Thyroid gland (tissue), 4 donors: ENCODE measurements around the gene MEX3B.

ENCODE experiments used
- CTCF ChIP-seq, 6 experiments: fragments of 200-600 bp in 3 of 6; fragments of 450-650 bp in 3 of 6; sonication (generic) in 3 of 6; IDR thresholded peaks; one replicate each; pipeline ENCODE4 v1.5.1; 2016 to 2019; ENCODE audit warnings: antibody characterized with exemption in 6 of 6, mild to moderate bottlenecking in 2 of 6, inconsistent platforms in 1 of 6, moderate library complexity in 1 of 6
- POLR2A ChIP-seq, 2 donors: fragments of 450-650 bp; IDR thresholded peaks; one replicate each; pipeline ENCODE4 v1.6.1; 2017; ENCODE audit warnings: antibody characterized with exemption in 2 of 2, mild to moderate bottlenecking in 2 of 2, moderate library complexity in 1 of 2

GRCh38 chr15:82079736-82080135 lies 33.9 kb upstream of the MEX3B start:
- TF ChIP-seq CTCF (IDR thresholded peaks at IDR 0.05): no peak
- TF ChIP-seq POLR2A (IDR thresholded peaks at IDR 0.05): no peak
